ENCODE results near the gene LRRTM1.

GRCh38 chr2:80335411-80335810 is 30.9 kb upstream of the LRRTM1 start:
- TF ChIP-seq CTCF (IDR thresholded peaks at IDR 0.05) (no peak), REST (IDR thresholded peaks at IDR 0.05; ENCODE audit: insufficient read depth in 1 of 2, low read depth in 2 of 2, low read length in 1 of 2) (no peak), SIN3A (IDR thresholded peaks at IDR 0.05; ENCODE audit: borderline replicate concordance, insufficient read depth, low read depth, low read length) (no peak), POLR2AphosphoS5 (IDR thresholded peaks at IDR 0.05; ENCODE audit: low read depth, low read length) (no peak)

Measured in Panc1 (cell line).